ENCODE measurements around the gene TP53I13.
A peak's percentile ranks its signal among the peaks of the same experiment; 100 is the strongest.

TP53I13 gene

GRCh38 chr17:29591737-29592608 is 23.5 kb downstream of the TP53I13 start:
- Histone ChIP-seq H3K36me3 (ENCODE audit: control insufficient read depth in 2 of 2, insufficient read depth in 1 of 2, low read length in 2 of 2) (peaks cover 0 to 3% of the 10 kb centered on the region in 2 experiments; a peak in 1 of 3 replicates), H3K4me3 (ENCODE audit: low read depth, low read length) (peak overlapping the region; percentile 36), H3K4me1 (ENCODE audit: control insufficient read depth, insufficient read depth, low read length) (peaks cover 38% of the 10 kb centered on the region), H3K27ac (ENCODE audit: extremely low read depth, low read depth, low read length) (peak overlapping the region; percentile 82), H3K9me3 (ENCODE audit: control insufficient read depth, insufficient read depth, low read depth, low read length) (no peaks in the 10 kb centered on the region)
- ChIA-PET CTCF (interaction anchor here (0.5 to 5.1 kb wide), 52 partner anchors 8 to 1527 kb away, joined by 3 to 74 read pairs (median 4); partner anchors contain the start of genes ABHD15 and TP53I13), POLR2A (interaction anchor here (1.0 to 2.6 kb wide), 18 partner anchors 11 to 872 kb away, joined by 3 to 28 read pairs (median 6); partner anchors contain the start of genes ABHD15, CORO6, MYO18A and NUFIP2)
- no peak for TF ChIP-seq ZNF830 (tag by site-specific recombination; IDR thresholded peaks at IDR 0.05; ENCODE audit: low read depth)
- peak; percentile 81; the same call in 1 of the 2 replicates for TF ChIP-seq KLF7 (tag by site-specific recombination; IDR thresholded peaks at IDR 0.05; ENCODE audit: borderline replicate concordance)
- TF ChIP-seq ZNF19 (tag by site-specific recombination; IDR thresholded peaks at IDR 0.05; ENCODE audit: low read depth): no peak
- no peak for TF ChIP-seq ZNF658 (tag by site-specific recombination; IDR thresholded peaks at IDR 0.05)
- no peak for TF ChIP-seq ZNF416 (tag by site-specific recombination; IDR thresholded peaks at IDR 0.05)
- TF ChIP-seq ZEB2 (tag by site-specific recombination; IDR thresholded peaks at IDR 0.05): peak; percentile 82
- TF ChIP-seq ZNF791 (tag by site-specific recombination; IDR thresholded peaks at IDR 0.05): no peak
- peak; percentile 96 for TF ChIP-seq ZFP69B (tag by site-specific recombination; IDR thresholded peaks at IDR 0.05)
- TF ChIP-seq RBAK (tag by site-specific recombination; IDR thresholded peaks at IDR 0.05): no peak
- no peak for TF ChIP-seq HOXD13 (CRISPR knock-in tag; IDR thresholded peaks at IDR 0.05; ENCODE audit: borderline replicate concordance)
- peak; percentile 73; the same call in 1 of the 2 replicates for TF ChIP-seq ZBTB7A (tag by site-specific recombination; IDR thresholded peaks at IDR 0.05; ENCODE audit: low read depth)
- TF ChIP-seq ZNF138 (tag by site-specific recombination; IDR thresholded peaks at IDR 0.05; ENCODE audit: borderline replicate concordance): no peak
- TF ChIP-seq MYNN (tag by site-specific recombination; IDR thresholded peaks at IDR 0.05; ENCODE audit: borderline replicate concordance): no peak
- no peak; the same call in 1 of the 2 replicates for TF ChIP-seq ZNF600 (tag by site-specific recombination; IDR thresholded peaks at IDR 0.05)
- TF ChIP-seq, protein P1, sequence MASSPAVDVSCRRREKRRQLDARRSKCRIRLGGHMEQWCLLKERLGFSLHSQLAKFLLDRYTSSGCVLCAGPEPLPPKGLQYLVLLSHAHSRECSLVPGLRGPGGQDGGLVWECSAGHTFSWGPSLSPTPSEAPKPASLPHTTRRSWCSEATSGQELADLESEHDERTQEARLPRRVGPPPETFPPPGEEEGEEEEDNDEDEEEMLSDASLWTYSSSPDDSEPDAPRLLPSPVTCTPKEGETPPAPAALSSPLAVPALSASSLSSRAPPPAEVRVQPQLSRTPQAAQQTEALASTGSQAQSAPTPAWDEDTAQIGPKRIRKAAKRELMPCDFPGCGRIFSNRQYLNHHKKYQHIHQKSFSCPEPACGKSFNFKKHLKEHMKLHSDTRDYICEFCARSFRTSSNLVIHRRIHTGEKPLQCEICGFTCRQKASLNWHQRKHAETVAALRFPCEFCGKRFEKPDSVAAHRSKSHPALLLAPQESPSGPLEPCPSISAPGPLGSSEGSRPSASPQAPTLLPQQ (tag by site-specific recombination; IDR thresholded peaks at IDR 0.05): peak; percentile 96
- TF ChIP-seq ZNF292 (tag by site-specific recombination; IDR thresholded peaks at IDR 0.05; ENCODE audit: borderline replicate concordance, low read depth): no peak
- TF ChIP-seq ZNF266 (tag by site-specific recombination; IDR thresholded peaks at IDR 0.05; ENCODE audit: low read depth): no peak
- TF ChIP-seq ZNF394 (tag by site-specific recombination; IDR thresholded peaks at IDR 0.05; ENCODE audit: borderline replicate concordance): peak; percentile 70; the same call in 1 of the 2 replicates
- TF ChIP-seq, protein P2, sequence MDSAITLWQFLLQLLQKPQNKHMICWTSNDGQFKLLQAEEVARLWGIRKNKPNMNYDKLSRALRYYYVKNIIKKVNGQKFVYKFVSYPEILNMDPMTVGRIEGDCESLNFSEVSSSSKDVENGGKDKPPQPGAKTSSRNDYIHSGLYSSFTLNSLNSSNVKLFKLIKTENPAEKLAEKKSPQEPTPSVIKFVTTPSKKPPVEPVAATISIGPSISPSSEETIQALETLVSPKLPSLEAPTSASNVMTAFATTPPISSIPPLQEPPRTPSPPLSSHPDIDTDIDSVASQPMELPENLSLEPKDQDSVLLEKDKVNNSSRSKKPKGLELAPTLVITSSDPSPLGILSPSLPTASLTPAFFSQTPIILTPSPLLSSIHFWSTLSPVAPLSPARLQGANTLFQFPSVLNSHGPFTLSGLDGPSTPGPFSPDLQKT (IDR thresholded peaks at IDR 0.05; ENCODE audit: borderline replicate concordance, low read depth, low read length): no peak
- no peak for TF ChIP-seq ZNF26 (tag by site-specific recombination; IDR thresholded peaks at IDR 0.05)
- TF ChIP-seq PBX3 (CRISPR knock-in tag; IDR thresholded peaks at IDR 0.05): no peak
- no peak for TF ChIP-seq ZNF555 (tag by site-specific recombination; conservative IDR thresholded peaks at IDR 0.05)
- TF ChIP-seq HOXA7 (CRISPR knock-in tag; IDR thresholded peaks at IDR 0.05; ENCODE audit: borderline replicate concordance): no peak
- TF ChIP-seq REPIN1 (tag by site-specific recombination; IDR thresholded peaks at IDR 0.05; ENCODE audit: low read depth): no peak
- TF ChIP-seq GLI2 (tag by site-specific recombination; IDR thresholded peaks at IDR 0.05; ENCODE audit: borderline replicate concordance, low read depth): no peak
- no peak for TF ChIP-seq SETDB1 (IDR thresholded peaks at IDR 0.05; ENCODE audit: insufficient read length, low read length)
- no peak for TF ChIP-seq ZNF155 (tag by site-specific recombination; IDR thresholded peaks at IDR 0.05)
- TF ChIP-seq ZNF114 (tag by site-specific recombination; IDR thresholded peaks at IDR 0.05): no peak
- TF ChIP-seq OVOL3 (tag by site-specific recombination; IDR thresholded peaks at IDR 0.05): no peak
- no peak for TF ChIP-seq ZFP41 (tag by site-specific recombination; IDR thresholded peaks at IDR 0.05; ENCODE audit: borderline replicate concordance)
- TF ChIP-seq ZNF24 (tag by site-specific recombination; IDR thresholded peaks at IDR 0.05): no peak; the same call in 1 of the 2 replicates
- TF ChIP-seq ZNF404 (tag by site-specific recombination; IDR thresholded peaks at IDR 0.05): no peak
- peak; percentile 92 for TF ChIP-seq GLIS2 (tag by site-specific recombination; IDR thresholded peaks at IDR 0.05)

Measured in HEK293 (cell line).